HepG2 (cell line): ENCODE measurements around the gene ATP2B3. TPM values are rescaled to one million over a fixed set of nuclear protein-coding genes. Genes with fewer than 3 reads are reported as not detected.

Experiments
- JUND ChIP-seq: sonication (generic); formaldehyde crosslinking; IDR thresholded peaks from 2 replicates; pipeline ENCODE4 v1.8.0; 2022; ENCODE audit warnings: mild to moderate bottlenecking, missing genetic modification reagents
- SMARCE1 ChIP-seq: fragments of 450-650 bp; IDR thresholded peaks from 2 replicates; pipeline ENCODE4 v1.6.1; 2017; ENCODE audit warnings: borderline replicate concordance
- SOX13 ChIP-seq, 3 experiments: fragments of 450-650 bp in 1 of 3; sonication (generic) in 1 of 3; formaldehyde crosslinking in 1 of 3; IDR thresholded peaks in 2 of 3; conservative IDR thresholded peaks in 1 of 3; 2 replicates each; pipeline versions ENCODE4 v1.5.0 to v1.6.1; 2016 to 2020; ENCODE audit warnings: antibody characterized with exemption in 1 of 3, mild to moderate bottlenecking in 1 of 3, missing compliant biosample characterization in 1 of 3, missing genetic modification reagents in 1 of 3, moderate library complexity in 1 of 3
- SP4 ChIP-seq: sonication (generic); formaldehyde crosslinking; IDR thresholded peaks from 2 replicates; pipeline ENCODE4 v1.8.1; 2023; ENCODE audit warnings: mild to moderate bottlenecking, missing genetic modification reagents
- ZBTB7A ChIP-seq: sonication (generic); formaldehyde crosslinking; IDR thresholded peaks from 2 replicates; pipeline ENCODE4 v1.8.0; 2022; ENCODE audit warnings: mild to moderate bottlenecking, missing genetic modification reagents
- ZFP36 ChIP-seq: fragments of 150-350 bp; IDR thresholded peaks from 2 replicates; pipeline ENCODE4 v1.6.1; 2018; ENCODE audit warnings: borderline replicate concordance, low read length, low read depth; ENCODE audit not compliant: partially characterized antibody
- ZNF382 ChIP-seq: sonication (generic); formaldehyde crosslinking; IDR thresholded peaks from 2 replicates; pipeline ENCODE4 v1.5.0; 2020; ENCODE audit warnings: missing genetic modification reagents, mild to moderate bottlenecking, borderline replicate concordance
- ZNF543 ChIP-seq: sonication (generic); formaldehyde crosslinking; IDR thresholded peaks from 2 replicates; pipeline ENCODE4 v1.4.0; 2020; ENCODE audit warnings: mild to moderate bottlenecking, missing genetic modification reagents
- ZNF552 ChIP-seq: sonication (generic); formaldehyde crosslinking; IDR thresholded peaks from 2 replicates; pipeline ENCODE4 v1.9.0; 2022; ENCODE audit warnings: missing genetic modification reagents, mild to moderate bottlenecking, borderline replicate concordance
- ZNF589 ChIP-seq: sonication (generic); formaldehyde crosslinking; conservative IDR thresholded peaks from 2 replicates; pipeline ENCODE4 v1.8.0; 2022; ENCODE audit warnings: mild to moderate bottlenecking, moderate library complexity, missing genetic modification reagents
- ZNF605 ChIP-seq: sonication (generic); formaldehyde crosslinking; IDR thresholded peaks from 2 replicates; pipeline ENCODE4 v1.8.0; 2022; ENCODE audit warnings: mild to moderate bottlenecking, missing genetic modification reagents
- ZNF616 ChIP-seq: sonication (generic); formaldehyde crosslinking; IDR thresholded peaks from 2 replicates; pipeline ENCODE4 v1.5.0; 2020; ENCODE audit warnings: low read depth, mild to moderate bottlenecking, missing genetic modification reagents
- ZNF720 ChIP-seq: sonication (generic); formaldehyde crosslinking; IDR thresholded peaks from 2 replicates; pipeline ENCODE4 v1.4.0; 2020; ENCODE audit warnings: missing genetic modification reagents
- ZNF773 ChIP-seq: sonication (generic); formaldehyde crosslinking; IDR thresholded peaks from 2 replicates; pipeline ENCODE4 v1.4.0; 2020; ENCODE audit warnings: missing genetic modification reagents, borderline replicate concordance
- ZNF83 ChIP-seq: sonication (generic); formaldehyde crosslinking; IDR thresholded peaks from 2 replicates; pipeline ENCODE4 v1.4.0; 2020; ENCODE audit warnings: missing genetic modification reagents, mild to moderate bottlenecking, borderline replicate concordance
- ZSCAN30 ChIP-seq: sonication (generic); formaldehyde crosslinking; IDR thresholded peaks from 2 replicates; pipeline ENCODE4 v1.5.0; 2020; ENCODE audit warnings: mild to moderate bottlenecking, missing genetic modification reagents
- ZSCAN31 ChIP-seq: sonication (generic); formaldehyde crosslinking; IDR thresholded peaks from 2 replicates; pipeline ENCODE4 v1.5.0; 2020; ENCODE audit warnings: low read depth, mild to moderate bottlenecking, missing genetic modification reagents
- polyA plus RNA-seq, 8 experiments: library from polyadenylated mRNA; depleted of rRNA in 3 of 8; stranded (reverse) in 7 of 8; unstranded in 1 of 8; fragments of >200 nt; fragmentation: Illumina TruSeq in 4 of 8; extraction: Trizol in 4 of 8; gene quantifications; 2 replicates each; pipeline versions ENCODE4 v1.2.1 to v1.2.3, GENCODE V29; 2011 to 2016; ENCODE audit warnings: low read depth in 4 of 8, missing spikeins in 1 of 8, mixed read lengths in 1 of 8; ENCODE audit not compliant: insufficient read depth in 1 of 8
- total RNA-seq, 5 experiments: library from RNA; depleted of rRNA; stranded (reverse); fragments of >200 nt; fragmentation: Illumina TruSeq; extraction: Trizol; gene quantifications; 2 replicates each; pipeline ENCODE4 v1.2.3, GENCODE V29; 2016; ENCODE audit warnings: low read depth in 1 of 5
- TF ChIP-seq, protein P1 (sequence below): sonication (generic); formaldehyde crosslinking; IDR thresholded peaks from 2 replicates; pipeline ENCODE4 v1.8.1; 2023; ENCODE audit warnings: mild to moderate bottlenecking, missing genetic modification reagents
- TF ChIP-seq, protein P2 (sequence below): sonication (generic); formaldehyde crosslinking; IDR thresholded peaks from 2 replicates; pipeline ENCODE4 v1.4.0; 2020; ENCODE audit warnings: mild to moderate bottlenecking, missing genetic modification reagents
- TF ChIP-seq, protein P3 (sequence below): sonication (generic); formaldehyde crosslinking; IDR thresholded peaks from 2 replicates; pipeline ENCODE4 v1.5.1; 2020; ENCODE audit warnings: mild to moderate bottlenecking, missing genetic modification reagents, borderline replicate concordance

Gene ATP2B3
- total and polyA plus RNA-seq, 2 of the 13 experiments (the other 11 are each of a cell fraction or from before 2014, with no cell fraction given): not detected

GRCh38 chrX:153623310-153624029 is 106.0 kb downstream of the ATP2B3 start (continued):
- TF ChIP-seq, protein P1, sequence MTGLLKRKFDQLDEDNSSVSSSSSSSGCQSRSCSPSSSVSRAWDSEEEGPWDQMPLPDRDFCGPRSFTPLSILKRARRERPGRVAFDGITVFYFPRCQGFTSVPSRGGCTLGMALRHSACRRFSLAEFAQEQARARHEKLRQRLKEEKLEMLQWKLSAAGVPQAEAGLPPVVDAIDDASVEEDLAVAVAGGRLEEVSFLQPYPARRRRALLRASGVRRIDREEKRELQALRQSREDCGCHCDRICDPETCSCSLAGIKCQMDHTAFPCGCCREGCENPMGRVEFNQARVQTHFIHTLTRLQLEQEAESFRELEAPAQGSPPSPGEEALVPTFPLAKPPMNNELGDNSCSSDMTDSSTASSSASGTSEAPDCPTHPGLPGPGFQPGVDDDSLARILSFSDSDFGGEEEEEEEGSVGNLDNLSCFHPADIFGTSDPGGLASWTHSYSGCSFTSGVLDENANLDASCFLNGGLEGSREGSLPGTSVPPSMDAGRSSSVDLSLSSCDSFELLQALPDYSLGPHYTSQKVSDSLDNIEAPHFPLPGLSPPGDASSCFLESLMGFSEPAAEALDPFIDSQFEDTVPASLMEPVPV (CRISPR knock-in tag): no peak
- TF ChIP-seq, protein P2, sequence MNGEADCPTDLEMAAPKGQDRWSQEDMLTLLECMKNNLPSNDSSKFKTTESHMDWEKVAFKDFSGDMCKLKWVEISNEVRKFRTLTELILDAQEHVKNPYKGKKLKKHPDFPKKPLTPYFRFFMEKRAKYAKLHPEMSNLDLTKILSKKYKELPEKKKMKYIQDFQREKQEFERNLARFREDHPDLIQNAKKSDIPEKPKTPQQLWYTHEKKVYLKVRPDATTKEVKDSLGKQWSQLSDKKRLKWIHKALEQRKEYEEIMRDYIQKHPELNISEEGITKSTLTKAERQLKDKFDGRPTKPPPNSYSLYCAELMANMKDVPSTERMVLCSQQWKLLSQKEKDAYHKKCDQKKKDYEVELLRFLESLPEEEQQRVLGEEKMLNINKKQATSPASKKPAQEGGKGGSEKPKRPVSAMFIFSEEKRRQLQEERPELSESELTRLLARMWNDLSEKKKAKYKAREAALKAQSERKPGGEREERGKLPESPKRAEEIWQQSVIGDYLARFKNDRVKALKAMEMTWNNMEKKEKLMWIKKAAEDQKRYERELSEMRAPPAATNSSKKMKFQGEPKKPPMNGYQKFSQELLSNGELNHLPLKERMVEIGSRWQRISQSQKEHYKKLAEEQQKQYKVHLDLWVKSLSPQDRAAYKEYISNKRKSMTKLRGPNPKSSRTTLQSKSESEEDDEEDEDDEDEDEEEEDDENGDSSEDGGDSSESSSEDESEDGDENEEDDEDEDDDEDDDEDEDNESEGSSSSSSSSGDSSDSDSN (CRISPR knock-in tag): peak; percentile 76
- TF ChIP-seq SOX13 (IDR thresholded peaks at IDR 0.05) (no peak), SOX13 (CRISPR knock-in tag; conservative IDR thresholded peaks at IDR 0.05 in 1 of 2, IDR thresholded peaks at IDR 0.05 in 1 of 2) (peak in 1 of 2 experiments; percentile 61; a peak in 2 of 4 replicates), SP4 (no peak), ZNF589 (no peak), ZNF543 (CRISPR knock-in tag) (no peak), ZNF605 (CRISPR knock-in tag) (no peak; the same call in 1 of the 2 replicates), ZNF83 (CRISPR knock-in tag) (no peak), SMARCE1 (no peak), ZNF616 (CRISPR knock-in tag) (no peak), ZSCAN30 (CRISPR knock-in tag) (no peak), ZBTB7A (CRISPR knock-in tag) (peak; percentile 99), ZFP36 (no peak), ZNF773 (CRISPR knock-in tag) (no peak), ZNF382 (CRISPR knock-in tag) (no peak), ZNF720 (CRISPR knock-in tag) (no peak), ZNF552 (CRISPR knock-in tag) (no peak), JUND (CRISPR knock-in tag) (peak; percentile 75), ZSCAN31 (CRISPR knock-in tag) (peak; percentile 70; the same call in 1 of the 2 replicates)
- TF ChIP-seq, protein P3, sequence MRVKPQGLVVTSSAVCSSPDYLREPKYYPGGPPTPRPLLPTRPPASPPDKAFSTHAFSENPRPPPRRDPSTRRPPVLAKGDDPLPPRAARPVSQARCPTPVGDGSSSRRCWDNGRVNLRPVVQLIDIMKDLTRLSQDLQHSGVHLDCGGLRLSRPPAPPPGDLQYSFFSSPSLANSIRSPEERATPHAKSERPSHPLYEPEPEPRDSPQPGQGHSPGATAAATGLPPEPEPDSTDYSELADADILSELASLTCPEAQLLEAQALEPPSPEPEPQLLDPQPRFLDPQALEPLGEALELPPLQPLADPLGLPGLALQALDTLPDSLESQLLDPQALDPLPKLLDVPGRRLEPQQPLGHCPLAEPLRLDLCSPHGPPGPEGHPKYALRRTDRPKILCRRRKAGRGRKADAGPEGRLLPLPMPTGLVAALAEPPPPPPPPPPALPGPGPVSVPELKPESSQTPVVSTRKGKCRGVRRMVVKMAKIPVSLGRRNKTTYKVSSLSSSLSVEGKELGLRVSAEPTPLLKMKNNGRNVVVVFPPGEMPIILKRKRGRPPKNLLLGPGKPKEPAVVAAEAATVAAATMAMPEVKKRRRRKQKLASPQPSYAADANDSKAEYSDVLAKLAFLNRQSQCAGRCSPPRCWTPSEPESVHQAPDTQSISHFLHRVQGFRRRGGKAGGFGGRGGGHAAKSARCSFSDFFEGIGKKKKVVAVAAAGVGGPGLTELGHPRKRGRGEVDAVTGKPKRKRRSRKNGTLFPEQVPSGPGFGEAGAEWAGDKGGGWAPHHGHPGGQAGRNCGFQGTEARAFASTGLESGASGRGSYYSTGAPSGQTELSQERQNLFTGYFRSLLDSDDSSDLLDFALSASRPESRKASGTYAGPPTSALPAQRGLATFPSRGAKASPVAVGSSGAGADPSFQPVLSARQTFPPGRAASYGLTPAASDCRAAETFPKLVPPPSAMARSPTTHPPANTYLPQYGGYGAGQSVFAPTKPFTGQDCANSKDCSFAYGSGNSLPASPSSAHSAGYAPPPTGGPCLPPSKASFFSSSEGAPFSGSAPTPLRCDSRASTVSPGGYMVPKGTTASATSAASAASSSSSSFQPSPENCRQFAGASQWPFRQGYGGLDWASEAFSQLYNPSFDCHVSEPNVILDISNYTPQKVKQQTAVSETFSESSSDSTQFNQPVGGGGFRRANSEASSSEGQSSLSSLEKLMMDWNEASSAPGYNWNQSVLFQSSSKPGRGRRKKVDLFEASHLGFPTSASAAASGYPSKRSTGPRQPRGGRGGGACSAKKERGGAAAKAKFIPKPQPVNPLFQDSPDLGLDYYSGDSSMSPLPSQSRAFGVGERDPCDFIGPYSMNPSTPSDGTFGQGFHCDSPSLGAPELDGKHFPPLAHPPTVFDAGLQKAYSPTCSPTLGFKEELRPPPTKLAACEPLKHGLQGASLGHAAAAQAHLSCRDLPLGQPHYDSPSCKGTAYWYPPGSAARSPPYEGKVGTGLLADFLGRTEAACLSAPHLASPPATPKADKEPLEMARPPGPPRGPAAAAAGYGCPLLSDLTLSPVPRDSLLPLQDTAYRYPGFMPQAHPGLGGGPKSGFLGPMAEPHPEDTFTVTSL (CRISPR knock-in tag): peak; percentile 63; the same call in 1 of the 2 replicates
